Right lobe of liver (tissue), 4 donors: ENCODE data around the gene LHX4.

ENCODE experiments used
- CTCF ChIP-seq, 4 donors: fragments of 200-600 bp in 3 of 4; fragments of 450-650 bp in 1 of 4; IDR thresholded peaks; one replicate each; pipeline versions ENCODE4 v1.5.1 to v1.8.0; 2016 to 2022; ENCODE audit warnings: antibody characterized with exemption in 4 of 4, mild to moderate bottlenecking in 2 of 4
- POLR2A ChIP-seq: fragments of 450-650 bp; IDR thresholded peaks from one replicate; pipeline ENCODE4 v1.6.1; 2017; ENCODE audit warnings: antibody characterized with exemption, mild to moderate bottlenecking
- donor health status: DM: no; HTN: no; CAD: no.
- donor health status: DM: no; HTN: no; CAD: no.
- donor health status: DM: no; HTN: yes; CAD: no.

GRCh38 chr1:180194546-180195207 lies 35.4 kb upstream of the LHX4 start:
- TF ChIP-seq CTCF (IDR thresholded peaks at IDR 0.05) (no peak), POLR2A (no peak)
